K562 (cell line): ENCODE measurements around the gene NME8. TPM values are rescaled to one million over a fixed set of nuclear protein-coding genes. Genes with fewer than 3 reads are reported as not detected.
A peak's percentile ranks its signal among the peaks of the same experiment; 100 is the strongest.

Experiments used
- ATAC-seq: fragments of 200-7000 bp; cut with Tn5 transposase; 3 replicates; pipeline ENCODE4 v1.9.1; 2020; ENCODE audit warnings: moderate library complexity
- BruUV-seq: library from RNA; stranded (reverse); fragments of 400-500 nt; replicated peaks from 2 replicates; lab custom pipeline; 2021; lab: Mats Ljungman, UMichigan
- CTCF ChIA-PET: fragments of 300-600 bp; formaldehyde crosslinking; extraction: SDS; loops from one replicate; lab custom pipeline; 2021; ENCODE audit warnings: low intra/inter-chr PET ratio; lab: Yijun Ruan, JAX
- POLR2A ChIA-PET: fragments of 300-600, 350-650 bp; sonication (Branson Sonifier 250); formaldehyde crosslinking; extraction: SDS; loops from one replicate; lab custom pipeline; 2021; ENCODE audit warnings: antibody characterized with exemption, inconsistent platforms; lab: Yijun Ruan, JAX
- DNase-seq, 4 experiments: peaks; one replicate each; pipeline versions ENCODE4 v3.0.0 to v3.0.0-alpha.2; 2011 to 2018; ENCODE audit warnings: low spot score in 3 of 4, mixed read lengths in 3 of 4; ENCODE audit errors: extremely low read depth in 1 of 4
- FAIRE-seq: peaks from 2 replicates; lab custom pipeline; 2011; peaks lifted over from hg19 to GRCh38; lab: Jason Lieb, UNC
- H2AFZ ChIP-seq: 2 replicates; pipeline ENCODE4 v1.6.0; 2011; ENCODE audit warnings: low read depth, low read length, control low read depth, inconsistent platforms
- H3K27ac ChIP-seq: fragments of 200-600 bp; 3 replicates; pipeline ENCODE4 v1.8.0; 2011; ENCODE audit warnings: low read depth, mild to moderate bottlenecking, control low read depth, inconsistent platforms, low read length, moderate library complexity, mixed read lengths; ENCODE audit errors: extremely low read depth
- H3K27me3 ChIP-seq, 2 experiments: fragments of 300-600 bp in 1 of 2; 2 replicates in 1 of 2; 3 replicates in 1 of 2; pipeline versions ENCODE4 v1.6.0 to v1.8.0; 2011; ENCODE audit warnings: inconsistent platforms in 2 of 2, low read length in 2 of 2, mild to moderate bottlenecking in 1 of 2, mixed read lengths in 1 of 2, moderate library complexity in 1 of 2; ENCODE audit not compliant: control insufficient read depth in 2 of 2, insufficient read depth in 2 of 2
- H3K36me3 ChIP-seq: fragments of 300-600 bp; 3 replicates; pipeline ENCODE4 v1.8.0; 2011; ENCODE audit warnings: mild to moderate bottlenecking, low read length, inconsistent platforms; ENCODE audit not compliant: control insufficient read depth, insufficient read depth
- H3K4me1 ChIP-seq, 2 experiments: fragments of 200-600 bp in 1 of 2; replicated peaks in 1 of 2; 2 replicates in 1 of 2; 3 replicates in 1 of 2; pipeline versions ENCODE4 v1.5.1 to v1.8.0; 2011; ENCODE audit warnings: inconsistent platforms in 2 of 2, low read length in 2 of 2, mild to moderate bottlenecking in 1 of 2, mixed read lengths in 1 of 2, moderate library complexity in 1 of 2; ENCODE audit not compliant: control insufficient read depth in 2 of 2, insufficient read depth in 2 of 2
- H3K4me2 ChIP-seq: 2 replicates; pipeline ENCODE4 v1.6.1; 2011; ENCODE audit warnings: low read length, control low read depth, inconsistent platforms, mixed read lengths; ENCODE audit not compliant: insufficient read depth
- H3K4me3 ChIP-seq: fragments of 200-600 bp; sonication (generic), shearing (Covaris generic); 2 replicates; pipeline ENCODE4 v1.5.1; 2016; ENCODE audit warnings: control low read depth, inconsistent platforms
- H3K79me2 ChIP-seq: fragments of 200-600 bp; 3 replicates; pipeline ENCODE4 v1.8.0; 2011; ENCODE audit warnings: low read length, inconsistent platforms; ENCODE audit not compliant: control insufficient read depth, insufficient read depth
- H3K9ac ChIP-seq, 2 experiments: 2 replicates each; pipeline versions ENCODE4 v1.6.0 to v1.6.1; 2011; ENCODE audit warnings: low read depth in 2 of 2, low read length in 2 of 2, control low read depth in 1 of 2, inconsistent platforms in 1 of 2, mild to moderate bottlenecking in 1 of 2, mixed read lengths in 1 of 2; ENCODE audit not compliant: insufficient read depth in 1 of 2
- H3K9me1 ChIP-seq: one replicate; pipeline ENCODE4 v1.6.0; 2011; ENCODE audit warnings: inconsistent platforms, mild to moderate bottlenecking, low read length, moderate library complexity; ENCODE audit not compliant: control insufficient read depth, insufficient read depth
- H3K9me3 ChIP-seq: replicated peaks from 2 replicates; pipeline ENCODE4 v1.5.1; 2011; ENCODE audit warnings: low read depth, low read length, inconsistent platforms; ENCODE audit not compliant: control insufficient read depth, insufficient read depth
- H4K20me1 ChIP-seq: replicated peaks from 2 replicates; pipeline ENCODE4 v1.6.1; 2011; ENCODE audit warnings: low read length, inconsistent platforms, mixed read lengths; ENCODE audit not compliant: control insufficient read depth, insufficient read depth
- CHD2 ChIP-seq: IDR thresholded peaks from 2 replicates; pipeline ENCODE4 v1.6.1; 2011; ENCODE audit warnings: low read depth, low read length
- EP400 ChIP-seq: fragments of 450-650 bp; IDR thresholded peaks from 2 replicates; pipeline ENCODE4 v1.6.1; 2017; ENCODE audit warnings: antibody characterized with exemption, mild to moderate bottlenecking, moderate library complexity
- ETV5 ChIP-seq: sonication (generic); formaldehyde crosslinking; IDR thresholded peaks from 2 replicates; pipeline ENCODE4 v1.4.0; 2020; ENCODE audit warnings: low read depth, mild to moderate bottlenecking, missing genetic modification reagents
- GTF2E2 ChIP-seq: fragments of 200-800 bp; sonication (Bioruptor generic); IDR thresholded peaks from 2 replicates; pipeline ENCODE4 v1.6.1; 2016; ENCODE audit warnings: missing genetic modification characterization, missing compliant biosample characterization
- JUNB ChIP-seq: fragments of 450-650 bp; formaldehyde crosslinking; conservative IDR thresholded peaks from 2 replicates; pipeline ENCODE4 v1.4.0; 2020; ENCODE audit warnings: mild to moderate bottlenecking
- KDM4B ChIP-seq, 2 experiments: fragments of 450-650 bp in 1 of 2; sonication (generic) in 1 of 2; IDR thresholded peaks; 2 replicates each; pipeline ENCODE4 v1.6.1; 2016 to 2017; ENCODE audit warnings: borderline replicate concordance in 2 of 2, antibody characterized with exemption in 1 of 2, low read depth in 1 of 2, mild to moderate bottlenecking in 1 of 2
- MAFG ChIP-seq: fragments of 450-650 bp; conservative IDR thresholded peaks from 2 replicates; pipeline ENCODE4 v1.6.1; 2016; ENCODE audit warnings: missing genetic modification characterization, missing compliant biosample characterization
- NR4A1 ChIP-seq, 2 experiments: fragments of 250-450 bp in 1 of 2; fragments of 450-650 bp in 1 of 2; sonication (Bioruptor Pico) in 1 of 2; IDR thresholded peaks; 2 replicates each; pipeline versions ENCODE4 v1.4.0 to v1.6.1; 2016 to 2020; ENCODE audit warnings: mild to moderate bottlenecking in 2 of 2, missing compliant biosample characterization in 1 of 2, missing genetic modification characterization in 1 of 2, moderate library complexity in 1 of 2
- PHB ChIP-seq: fragments of 250-450 bp; sonication (Bioruptor Pico); IDR thresholded peaks from 2 replicates; pipeline ENCODE4 v1.5.0; 2021
- RB1 ChIP-seq: fragments of 450-650 bp; IDR thresholded peaks from 2 replicates; pipeline ENCODE4 v1.6.1; 2017; ENCODE audit warnings: low read depth, mild to moderate bottlenecking
- SLC30A9 ChIP-seq: fragments of 250-450 bp; sonication (Bioruptor Pico); IDR thresholded peaks from 2 replicates; pipeline ENCODE4 v1.8.0; 2022; ENCODE audit warnings: mild to moderate bottlenecking, moderate library complexity
- SMARCA4 ChIP-seq: fragments of 450-650 bp; IDR thresholded peaks from 2 replicates; pipeline ENCODE4 v1.6.1; 2016
- ZFPM2 ChIP-seq: fragments of 250-450 bp; sonication (Bioruptor Pico); IDR thresholded peaks from 2 replicates; pipeline ENCODE4 v1.5.1; 2022; ENCODE audit warnings: mild to moderate bottlenecking
- ZNF143 ChIP-seq: sonication (generic); formaldehyde crosslinking; IDR thresholded peaks from 2 replicates; pipeline ENCODE4 v1.9.0; 2022; ENCODE audit warnings: mild to moderate bottlenecking, missing genetic modification reagents
- ZNF263 ChIP-seq: sonication (generic); formaldehyde crosslinking; IDR thresholded peaks from 2 replicates; pipeline ENCODE4 v1.8.0; 2022; ENCODE audit warnings: mild to moderate bottlenecking, missing genetic modification reagents, borderline replicate concordance
- ZNF316 ChIP-seq: fragments of 450-650 bp; IDR thresholded peaks from 2 replicates; pipeline ENCODE4 v1.6.1; 2016
- ZNF431 ChIP-seq: sonication (generic); formaldehyde crosslinking; IDR thresholded peaks from 2 replicates; pipeline ENCODE4 v1.8.0; 2022; ENCODE audit warnings: mild to moderate bottlenecking, missing genetic modification reagents
- WGBS: fragments of 100-300 bp; shearing (Covaris generic); methylation state at CpG from one replicate; pipeline ENCODE4 v1.1.6; 2016; ENCODE audit warnings: low coverage, mixed read lengths; ENCODE audit not compliant: insufficient coverage; ENCODE audit errors: missing lambda C conversion rate; 5-methylcytosine and 5-hydroxymethylcytosine counted together
- in situ Hi-C: fragments of 300-500 bp; cut with MboI; formaldehyde crosslinking; loops from 4 replicates; pipeline ENCODE4 v1.15.0; 2018; ENCODE audit warnings: inconsistent platforms, mixed read lengths
- intact Hi-C: fragments of 100-400 bp; cut with micrococcal nuclease; formaldehyde crosslinking; loops from 2 replicates; pipeline ENCODE4 v1.14.2; 2022
- polyA plus RNA-seq, 8 experiments: library from polyadenylated mRNA; depleted of rRNA in 4 of 8; stranded (reverse) in 5 of 8; unstranded in 3 of 8; fragments of >200 nt; fragmentation: Nextera tagmentation in 2 of 8; fragmentation: Illumina TruSeq in 1 of 8; extraction: Ambion mirVana in 2 of 8; extraction: Trizol in 1 of 8; gene quantifications; 2 replicates each; pipeline versions ENCODE4 v1.2.1 to v1.2.3, GENCODE V29; 2011 to 2014; ENCODE audit warnings: inconsistent platforms in 1 of 8, missing spikeins in 1 of 8
- total RNA-seq, 7 experiments: library from RNA; depleted of rRNA in 6 of 7; stranded (reverse); fragments of >200 nt in 6 of 7; fragmentation: Illumina TruSeq in 2 of 7; extraction: Trizol in 2 of 7; gene quantifications; 2 replicates each; pipeline versions ENCODE4 v1.2.1 to v1.2.3, GENCODE V29; 2011 to 2021; ENCODE audit warnings: low replicate concordance in 1 of 7
- TF ChIP-seq, protein P1 (sequence below): sonication (generic); formaldehyde crosslinking; IDR thresholded peaks from 2 replicates; pipeline ENCODE4 v1.8.1; 2023; ENCODE audit warnings: mild to moderate bottlenecking, missing genetic modification reagents

The NME8 gene
- total and polyA plus RNA-seq, 9 of the 15 experiments (the other 6 are each of a cell fraction or from before 2014, with no cell fraction given) = not detected

DNA sequence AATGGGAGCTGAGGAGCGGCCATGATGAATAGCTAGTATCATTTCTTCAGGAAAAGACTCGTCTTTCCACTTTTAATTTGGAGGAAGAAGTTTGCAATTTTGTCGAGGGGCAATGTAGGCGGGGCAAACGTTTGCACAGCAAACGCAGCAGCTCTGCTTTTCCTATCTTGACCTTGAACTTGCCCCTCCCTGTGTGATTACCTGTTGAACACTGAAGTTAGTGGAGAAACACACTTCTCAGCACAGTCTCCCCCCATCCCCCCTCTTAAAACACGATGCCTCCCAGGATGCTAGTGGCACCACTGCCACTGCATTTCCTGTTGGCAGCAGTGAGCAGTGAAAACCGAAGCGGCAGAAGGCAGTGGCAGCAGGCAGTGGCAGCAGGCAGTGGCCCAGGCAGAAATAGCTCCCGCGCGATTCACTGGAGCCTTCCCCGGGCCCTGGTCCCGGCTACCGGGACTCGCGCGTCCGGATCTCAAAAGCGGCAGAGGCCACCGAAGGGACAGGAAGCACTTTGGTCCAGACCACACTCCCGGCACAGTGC is 72.0 kb downstream of the NME8 start, which contains the start of gene EPDR1 (continued):
- no peak for TF ChIP-seq RB1
- TF ChIP-seq ZNF143 (CRISPR knock-in tag) = no peak
- no peak for TF ChIP-seq JUNB
- no peak for TF ChIP-seq GTF2E2 (tag)

DNA sequence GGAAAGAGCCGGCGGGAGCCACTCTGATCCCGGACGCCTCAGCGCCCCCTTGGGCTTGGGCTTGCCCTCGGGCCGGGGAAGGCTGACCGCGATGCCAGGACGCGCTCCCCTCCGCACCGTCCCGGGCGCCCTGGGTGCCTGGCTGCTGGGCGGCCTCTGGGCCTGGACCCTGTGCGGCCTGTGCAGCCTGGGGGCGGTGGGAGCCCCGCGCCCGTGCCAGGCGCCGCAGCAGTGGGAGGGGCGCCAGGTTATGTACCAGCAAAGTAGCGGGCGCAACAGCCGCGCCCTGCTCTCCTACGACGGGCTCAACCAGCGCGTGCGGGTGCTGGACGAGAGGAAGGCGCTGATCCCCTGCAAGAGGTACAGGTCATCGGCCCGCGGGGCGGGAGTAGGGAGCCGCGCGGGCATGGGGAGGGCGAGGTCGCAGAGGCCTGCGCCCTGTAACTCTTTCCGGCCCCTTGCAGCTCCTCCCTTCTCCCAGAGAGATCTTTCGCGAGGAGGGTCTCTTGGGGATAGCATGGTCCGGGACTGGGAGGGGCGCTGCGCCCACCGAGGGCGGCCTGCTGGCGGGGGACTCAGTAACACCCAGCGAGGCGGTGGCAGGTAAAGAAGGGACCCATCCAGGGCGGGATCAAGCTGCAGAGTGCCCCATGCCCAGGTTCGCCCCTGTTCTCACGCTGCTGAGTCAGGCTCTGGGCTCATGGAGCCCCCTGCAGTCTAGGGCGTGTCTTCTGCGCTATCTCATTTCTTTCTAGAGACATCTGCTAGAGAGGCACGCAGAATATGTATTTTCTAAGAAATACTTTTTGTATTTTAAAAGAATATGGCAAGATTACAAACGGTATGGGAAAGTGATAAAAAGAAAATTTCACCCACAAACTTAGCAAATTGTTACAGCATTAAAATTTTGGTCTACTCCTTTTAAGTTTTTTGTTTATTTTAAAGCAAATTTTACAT is 72.7 kb downstream of the NME8 start:
- WGBS = 54% methylated on average over 37 of the region's 63 CpGs
- peak; percentile 94 for ATAC-seq
- H3K9me3 ChIP-seq = no peaks in the 10 kb centered on the region
- DNase-seq = peak; percentile 64 to 77 (median 68)
- H2AFZ ChIP-seq = peak overlapping the region; percentile 94
- no TSS peak for BruUV-seq
- FAIRE-seq = peak; percentile 79
- peak overlapping the region; percentile 40; the same call in 1 of the 2 replicates for H3K4me2 ChIP-seq
- no peak overlapping the region for H3K4me3 ChIP-seq
- no peaks in the 10 kb centered on the region for H3K79me2 ChIP-seq
- peak overlapping the region; percentile 64 for H3K27ac ChIP-seq
- ChIA-PET POLR2A (no interaction called here), CTCF (interaction anchor here (0.6 kb wide), 1 partner anchor 185 kb away, joined by 3 read pairs; no protein-coding TSS in a partner anchor)
- in situ Hi-C loops (no loop called here), intact Hi-C loops (no loop called here)
- peaks cover 0 to 5% of the 10 kb centered on the region in 2 experiments; a peak in 3 of 5 replicates for H3K27me3 ChIP-seq
- H3K36me3 ChIP-seq = no peaks in the 10 kb centered on the region
- no peaks in the 10 kb centered on the region for H3K9me1 ChIP-seq
- H4K20me1 ChIP-seq = no peaks in the 10 kb centered on the region
- H3K9ac ChIP-seq = peak overlapping the region; percentile 31 to 34
- H3K4me1 ChIP-seq = peaks cover 9 to 21% of the 10 kb centered on the region in 2 experiments; a peak in 4 of 5 replicates
- TF ChIP-seq MAFG (tag) (0 out of 2 replicates have a peak, but pooled peaks have one; percentile 20), ETV5 (CRISPR knock-in tag) (no peak), EP400 (no peak; the same call in 1 of the 2 replicates), ZNF263 (CRISPR knock-in tag) (no peak), ZNF316 (peak; percentile 86), NR4A1 (CRISPR knock-in tag; IDR thresholded peaks at IDR 0.05) (no peak), NR4A1 (tag; IDR thresholded peaks at IDR 0.05) (no peak), PHB (CRISPR knock-in tag) (no peak), SLC30A9 (no peak), CHD2 (no peak), ZFPM2 (CRISPR knock-in tag) (no peak), KDM4B (IDR thresholded peaks at IDR 0.05; ENCODE audit: borderline replicate concordance in 2 of 2, low read depth in 1 of 2) (no peak), ZNF431 (no peak), SMARCA4 (peak; percentile 81)
- TF ChIP-seq, protein P1, sequence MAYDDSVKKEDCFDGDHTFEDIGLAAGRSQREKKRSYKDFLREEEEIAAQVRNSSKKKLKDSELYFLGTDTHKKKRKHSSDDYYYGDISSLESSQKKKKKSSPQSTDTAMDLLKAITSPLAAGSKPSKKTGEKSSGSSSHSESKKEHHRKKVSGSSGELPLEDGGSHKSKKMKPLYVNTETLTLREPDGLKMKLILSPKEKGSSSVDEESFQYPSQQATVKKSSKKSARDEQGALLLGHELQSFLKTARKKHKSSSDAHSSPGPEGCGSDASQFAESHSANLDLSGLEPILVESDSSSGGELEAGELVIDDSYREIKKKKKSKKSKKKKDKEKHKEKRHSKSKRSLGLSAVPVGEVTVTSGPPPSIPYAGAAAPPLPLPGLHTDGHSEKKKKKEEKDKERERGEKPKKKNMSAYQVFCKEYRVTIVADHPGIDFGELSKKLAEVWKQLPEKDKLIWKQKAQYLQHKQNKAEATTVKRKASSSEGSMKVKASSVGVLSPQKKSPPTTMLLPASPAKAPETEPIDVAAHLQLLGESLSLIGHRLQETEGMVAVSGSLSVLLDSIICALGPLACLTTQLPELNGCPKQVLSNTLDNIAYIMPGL (CRISPR knock-in tag) = no peak
